ENCODE measurements around the gene CPB1.

CPB1 gene

GRCh38 chr3:148903941-148904340 is 76.3 kb downstream of the CPB1 start (continued):
- TF ChIP-seq OVOL3 (tag by site-specific recombination; IDR thresholded peaks at IDR 0.05) (no peak), ZNF10 (tag by site-specific recombination; IDR thresholded peaks at IDR 0.05) (no peak), ZNF114 (tag by site-specific recombination; IDR thresholded peaks at IDR 0.05) (no peak), ZNF837 (tag by site-specific recombination; IDR thresholded peaks at IDR 0.05) (no peak)
- TF ChIP-seq, protein P1, sequence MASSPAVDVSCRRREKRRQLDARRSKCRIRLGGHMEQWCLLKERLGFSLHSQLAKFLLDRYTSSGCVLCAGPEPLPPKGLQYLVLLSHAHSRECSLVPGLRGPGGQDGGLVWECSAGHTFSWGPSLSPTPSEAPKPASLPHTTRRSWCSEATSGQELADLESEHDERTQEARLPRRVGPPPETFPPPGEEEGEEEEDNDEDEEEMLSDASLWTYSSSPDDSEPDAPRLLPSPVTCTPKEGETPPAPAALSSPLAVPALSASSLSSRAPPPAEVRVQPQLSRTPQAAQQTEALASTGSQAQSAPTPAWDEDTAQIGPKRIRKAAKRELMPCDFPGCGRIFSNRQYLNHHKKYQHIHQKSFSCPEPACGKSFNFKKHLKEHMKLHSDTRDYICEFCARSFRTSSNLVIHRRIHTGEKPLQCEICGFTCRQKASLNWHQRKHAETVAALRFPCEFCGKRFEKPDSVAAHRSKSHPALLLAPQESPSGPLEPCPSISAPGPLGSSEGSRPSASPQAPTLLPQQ (tag by site-specific recombination; IDR thresholded peaks at IDR 0.05): no peak

DNA sequence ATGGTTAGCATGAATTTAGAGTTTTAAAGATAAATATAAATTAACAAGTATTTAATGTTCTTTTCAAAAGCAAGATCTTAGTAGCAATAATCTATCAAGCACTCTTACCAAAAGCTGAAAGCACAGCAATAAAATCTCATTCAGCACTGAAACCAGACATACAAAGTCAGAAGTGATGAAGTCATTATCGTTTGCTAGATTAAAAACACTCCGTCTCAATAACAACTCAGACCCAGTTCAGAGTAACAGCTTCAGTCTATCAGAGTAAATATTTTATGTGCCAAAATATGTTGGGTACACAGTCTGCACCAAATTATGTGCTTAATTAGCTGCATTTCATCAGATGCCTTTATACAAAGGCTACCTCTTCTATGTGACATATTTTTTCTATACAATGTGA is 79.1 kb downstream of the CPB1 start:
- Histone ChIP-seq H3K4me3 (ENCODE audit: low read depth, low read length) (no peak overlapping the region), H3K9me3 (ENCODE audit: control insufficient read depth, insufficient read depth, low read depth, low read length) (no peaks in the 10 kb centered on the region), H3K36me3 (ENCODE audit: control insufficient read depth in 2 of 2, insufficient read depth in 1 of 2, low read length in 2 of 2) (no peaks in the 10 kb centered on the region), H3K4me1 (ENCODE audit: control insufficient read depth, insufficient read depth, low read length) (no peaks in the 10 kb centered on the region), H3K27ac (ENCODE audit: extremely low read depth, low read depth, low read length) (no peak overlapping the region)
- CTCF ChIA-PET: interaction anchor here (0.7 kb wide), 1 partner anchor 18 kb away, joined by 5 read pairs; no protein-coding TSS in a partner anchor
- TF ChIP-seq ZNF292 (tag by site-specific recombination; IDR thresholded peaks at IDR 0.05; ENCODE audit: borderline replicate concordance, low read depth) (no peak), ZNF133 (tag by site-specific recombination; IDR thresholded peaks at IDR 0.05) (no peak), ZNF560 (tag by site-specific recombination; IDR thresholded peaks at IDR 0.05; ENCODE audit: borderline replicate concordance) (no peak), SCRT2 (tag by site-specific recombination; IDR thresholded peaks at IDR 0.05) (no peak), ZBTB8A (tag by site-specific recombination; IDR thresholded peaks at IDR 0.05) (no peak), ZNF549 (tag by site-specific recombination; IDR thresholded peaks at IDR 0.05) (no peak), ZNF473 (tag by site-specific recombination; IDR thresholded peaks at IDR 0.05) (no peak), ZNF426 (tag by site-specific recombination; IDR thresholded peaks at IDR 0.05) (no peak), ZNF16 (tag by site-specific recombination; IDR thresholded peaks at IDR 0.05; ENCODE audit: low read depth) (no peak), ZNF785 (tag by site-specific recombination; IDR thresholded peaks at IDR 0.05) (no peak), GLIS1 (tag by site-specific recombination; IDR thresholded peaks at IDR 0.05) (no peak), YY1 (tag by site-specific recombination; IDR thresholded peaks at IDR 0.05) (no peak)
- TF ChIP-seq, protein P2, sequence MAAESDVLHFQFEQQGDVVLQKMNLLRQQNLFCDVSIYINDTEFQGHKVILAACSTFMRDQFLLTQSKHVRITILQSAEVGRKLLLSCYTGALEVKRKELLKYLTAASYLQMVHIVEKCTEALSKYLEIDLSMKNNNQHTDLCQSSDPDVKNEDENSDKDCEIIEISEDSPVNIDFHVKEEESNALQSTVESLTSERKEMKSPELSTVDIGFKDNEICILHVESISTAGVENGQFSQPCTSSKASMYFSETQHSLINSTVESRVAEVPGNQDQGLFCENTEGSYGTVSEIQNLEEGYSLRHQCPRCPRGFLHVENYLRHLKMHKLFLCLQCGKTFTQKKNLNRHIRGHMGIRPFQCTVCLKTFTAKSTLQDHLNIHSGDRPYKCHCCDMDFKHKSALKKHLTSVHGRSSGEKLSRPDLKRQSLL (tag by site-specific recombination; IDR thresholded peaks at IDR 0.05): no peak
- TF ChIP-seq, protein P3, sequence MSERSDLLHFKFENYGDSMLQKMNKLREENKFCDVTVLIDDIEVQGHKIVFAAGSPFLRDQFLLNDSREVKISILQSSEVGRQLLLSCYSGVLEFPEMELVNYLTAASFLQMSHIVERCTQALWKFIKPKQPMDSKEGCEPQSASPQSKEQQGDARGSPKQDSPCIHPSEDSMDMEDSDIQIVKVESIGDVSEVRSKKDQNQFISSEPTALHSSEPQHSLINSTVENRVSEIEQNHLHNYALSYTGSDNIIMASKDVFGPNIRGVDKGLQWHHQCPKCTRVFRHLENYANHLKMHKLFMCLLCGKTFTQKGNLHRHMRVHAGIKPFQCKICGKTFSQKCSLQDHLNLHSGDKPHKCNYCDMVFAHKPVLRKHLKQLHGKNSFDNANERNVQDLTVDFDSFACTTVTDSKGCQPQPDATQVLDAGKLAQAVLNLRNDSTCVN (tag by site-specific recombination; optimal IDR thresholded peaks at IDR 0.05): no peak
- POLR2A ChIA-PET: no interaction called here
